ENCODE results near the gene FAR1. TPM values are rescaled to one million over a fixed set of nuclear protein-coding genes. Genes with fewer than 3 reads are reported as not detected.

Gene FAR1
- total RNA-seq, 4 donors from 2014 or later = 51.3 to 142 (median 89.5) TPM

GRCh38 chr11:13661074-13661623 lies 7.3 kb upstream of the FAR1 start:
- TF ChIP-seq POLR2AphosphoS5 (IDR thresholded peaks at IDR 0.05) = no peak
- H3K27ac ChIP-seq = no peak overlapping the region
- in situ Hi-C loops (cut with MboI; ENCODE audit: low pct_ligation_motif_present in 1 of 4, low pct_unique_long_range_greater_than_20kb in 1 of 4, low sequenced_read_pairs in 3 of 4) (no loop called here), intact Hi-C loops (cut with DNase I; ENCODE audit: low total_unique reads) (no loop called here)
- peaks cover 0 to 24% (median 6%) of the 10 kb centered on the region in 4 donors for H3K4me1 ChIP-seq
- peaks cover 10 to 17% of the 10 kb centered on the region in 2 donors for H3K9me3 ChIP-seq
- 43 to 60% methylated on average over 2 of the region's 2 CpGs for WGBS, 2 donors (ENCODE audit: low coverage in 1 of 2)
- H3K4me3 ChIP-seq = no peak overlapping the region
- no peaks in the 10 kb centered on the region for H3K27me3 ChIP-seq
- no peaks in the 10 kb centered on the region for H3K36me3 ChIP-seq
- DNase-seq = no peak

GRCh38 chr11:13663631-13664071 lies 4.8 kb upstream of the FAR1 start:
- Histone ChIP-seq H3K4me1 (peaks cover 5 to 30% (median 10%) of the 10 kb centered on the region in 4 donors), H3K4me3 (no peak overlapping the region), H3K36me3 (no peaks in the 10 kb centered on the region), H3K27me3 (no peaks in the 10 kb centered on the region), H3K27ac (peak overlapping the region; percentile 38 to 71 (median 60)), H3K9me3 (peaks cover 10 to 17% of the 10 kb centered on the region in 2 donors)
- TF ChIP-seq CTCF (IDR thresholded peaks at IDR 0.05) (no peak), POLR2A (IDR thresholded peaks at IDR 0.05) (no peak), EP300 (IDR thresholded peaks at IDR 0.05; ENCODE audit: low read depth) (no peak), POLR2AphosphoS5 (IDR thresholded peaks at IDR 0.05) (peak in 1 of 3 donors; percentile 62)
- DNase-seq = peak; percentile 29
- in situ Hi-C loops (cut with MboI; ENCODE audit: low pct_ligation_motif_present in 1 of 4, low pct_unique_long_range_greater_than_20kb in 1 of 4, low sequenced_read_pairs in 3 of 4) = no loop called here
- 45 to 48% methylated on average over 1 of the region's 1 CpG for WGBS, 2 donors (ENCODE audit: low coverage in 1 of 2)
- intact Hi-C loops (cut with DNase I; ENCODE audit: low total_unique reads) = no loop called here

GRCh38 chr11:13664351-13664750 lies 4.1 kb upstream of the FAR1 start:
- no peaks in the 10 kb centered on the region for H3K27me3 ChIP-seq
- 57 to 81% methylated on average over 1 of the region's 1 CpG for WGBS, 2 donors (ENCODE audit: low coverage in 1 of 2)

GRCh38 chr11:13666708-13667107 lies 1.8 kb upstream of the FAR1 start:
- Histone ChIP-seq H3K9me3 (no peaks in the 10 kb centered on the region), H3K4me3 (no peak overlapping the region), H3K4me1 (peaks cover 13 to 54% (median 26%) of the 10 kb centered on the region in 4 donors), H3K27ac (no peak overlapping the region), H3K27me3 (no peaks in the 10 kb centered on the region), H3K36me3 (no peaks in the 10 kb centered on the region)
- no peak for TF ChIP-seq EP300 (IDR thresholded peaks at IDR 0.05; ENCODE audit: low read depth)
- intact Hi-C loops (cut with DNase I; ENCODE audit: low total_unique reads) = no loop called here
- DNase-seq = no peak
- in situ Hi-C loops (cut with MboI; ENCODE audit: low pct_ligation_motif_present in 1 of 4, low pct_unique_long_range_greater_than_20kb in 1 of 4, low sequenced_read_pairs in 3 of 4) = no loop called here

More at GRCh38 chr11:13664351-13664750, 4.1 kb upstream of the FAR1 start:
- Histone ChIP-seq H3K9me3 (peaks cover 8 to 10% of the 10 kb centered on the region in 2 donors), H3K4me1 (peaks cover 5 to 30% (median 10%) of the 10 kb centered on the region in 4 donors), H3K27ac (peak overlapping the region; percentile 38 to 68 (median 54)), H3K4me3 (no peak overlapping the region), H3K36me3 (no peaks in the 10 kb centered on the region)
- in situ Hi-C loops (cut with MboI; ENCODE audit: low pct_ligation_motif_present in 1 of 4, low pct_unique_long_range_greater_than_20kb in 1 of 4, low sequenced_read_pairs in 3 of 4) (no loop called here), intact Hi-C loops (cut with DNase I; ENCODE audit: low total_unique reads) (no loop called here)
- TF ChIP-seq POLR2AphosphoS5 (IDR thresholded peaks at IDR 0.05) = no peak
- TF ChIP-seq POLR2A (IDR thresholded peaks at IDR 0.05) = no peak
- no peak for TF ChIP-seq EP300 (IDR thresholded peaks at IDR 0.05; ENCODE audit: low read depth)
- no peak for TF ChIP-seq CTCF (IDR thresholded peaks at IDR 0.05)
- no peak for DNase-seq

- intact Hi-C loops (cut with DNase I; ENCODE audit: low total_unique reads) (no loop called here), in situ Hi-C loops (cut with MboI; ENCODE audit: low pct_ligation_motif_present in 1 of 4, low pct_unique_long_range_greater_than_20kb in 1 of 4, low sequenced_read_pairs in 3 of 4) (no loop called here)
- WGBS, 2 donors (ENCODE audit: low coverage in 1 of 2) = 55 to 73% methylated on average over 3 to 5 of the region's 5 CpGs
- peaks cover 13 to 57% (median 27%) of the 10 kb centered on the region in 4 donors for H3K4me1 ChIP-seq
- H3K27ac ChIP-seq = peak overlapping the region in 2 of 4 donors; percentile 94 to 99
- H3K9me3 ChIP-seq = no peaks in the 10 kb centered on the region
- DNase-seq = no peak
- H3K27me3 ChIP-seq = no peaks in the 10 kb centered on the region
- no peaks in the 10 kb centered on the region for H3K36me3 ChIP-seq
- TF ChIP-seq EP300 (IDR thresholded peaks at IDR 0.05; ENCODE audit: low read depth) = no peak
- TF ChIP-seq POLR2AphosphoS5 (IDR thresholded peaks at IDR 0.05) = no peak
- no peak for TF ChIP-seq POLR2A (IDR thresholded peaks at IDR 0.05)
- no peak for TF ChIP-seq CTCF (IDR thresholded peaks at IDR 0.05)
- peak overlapping the region in 1 of 4 donors; percentile 86 for H3K4me3 ChIP-seq
These were observed 1.2 kb upstream of the FAR1 start for GRCh38 chr11:13667245-13667644.

Data from transverse colon (tissue), 4 donors.